Sciatic nerve (tissue), 2 donors: ENCODE data around the gene COL8A2. TPM values are rescaled to one million over a fixed set of nuclear protein-coding genes. Genes with fewer than 3 reads are reported as not detected.

Source experiments
- ATAC-seq: fragments of 200-7000 bp; cut with Tn5 transposase; one replicate; pipeline ENCODE4 v1.9.1; 2020; ENCODE audit warnings: mild to moderate bottlenecking, moderate library complexity
- DNase-seq: peaks from one replicate; pipeline ENCODE4 v3.0.0-alpha.2; 2020; ENCODE audit warnings: low spot score
- intact Hi-C: fragments of 100-400 bp; cut with DNase I; formaldehyde crosslinking; loops from one replicate; pipeline ENCODE4 v1.14.2; 2022
- total RNA-seq: library from RNA; stranded (reverse); fragmentation: NEBNext Ultra II Directional; extraction: Animal tissue kit (Norgen Biotek cat#: 25700); gene quantifications from one replicate; pipeline ENCODE4 v1.2.1, GENCODE V29; 2021
- donor health status: DM: no; HTN: no; CAD: no.
- donor health status: DM: no; HTN: no; CAD: no.

COL8A2 gene
- total RNA-seq, 1 donor from 2014 or later, result 47.3 TPM

DNA sequence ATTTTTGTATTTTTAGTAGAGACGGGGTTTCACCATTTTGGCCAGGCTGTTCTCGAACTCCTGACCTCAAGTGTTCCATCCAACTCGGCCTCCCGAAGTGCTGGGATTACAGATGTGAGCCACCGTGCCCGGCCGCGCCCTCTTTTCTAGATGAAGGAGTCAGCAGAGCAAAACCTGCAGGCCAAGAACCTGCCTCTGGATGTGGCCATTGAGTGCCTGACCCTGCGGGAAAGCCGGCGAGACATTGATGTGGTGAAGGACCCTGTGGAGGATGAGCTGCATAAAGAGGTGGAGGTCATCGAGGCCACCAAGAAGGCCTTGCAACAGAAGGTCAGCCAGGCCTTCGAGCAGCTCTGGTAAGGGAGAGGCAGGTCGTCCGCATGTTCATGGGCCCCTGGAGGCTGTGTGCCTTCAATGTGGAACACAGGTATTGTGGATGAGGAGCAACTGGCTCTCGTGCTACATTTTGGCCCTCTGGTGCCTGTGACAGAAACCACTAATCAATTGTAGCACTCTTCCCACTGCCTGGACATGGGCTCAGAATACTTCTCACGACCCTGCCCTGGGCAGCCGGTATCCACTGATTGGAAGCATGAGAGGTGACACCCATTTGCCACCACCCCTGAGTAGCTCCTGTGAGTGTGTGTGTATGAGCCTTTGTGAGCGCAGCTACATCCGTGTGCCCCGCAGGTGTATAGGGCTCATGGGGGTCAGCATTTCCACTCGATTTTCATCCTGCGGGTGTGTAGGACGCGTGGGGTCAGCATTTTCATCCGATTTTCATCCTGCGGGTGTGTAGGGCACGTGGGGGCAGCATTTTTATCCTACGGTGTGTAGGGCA, 39.1 kb downstream of the COL8A2 start:
- DNase-seq (no peak), ATAC-seq (no peak)
- intact Hi-C loops, result no loop called here

DNA sequence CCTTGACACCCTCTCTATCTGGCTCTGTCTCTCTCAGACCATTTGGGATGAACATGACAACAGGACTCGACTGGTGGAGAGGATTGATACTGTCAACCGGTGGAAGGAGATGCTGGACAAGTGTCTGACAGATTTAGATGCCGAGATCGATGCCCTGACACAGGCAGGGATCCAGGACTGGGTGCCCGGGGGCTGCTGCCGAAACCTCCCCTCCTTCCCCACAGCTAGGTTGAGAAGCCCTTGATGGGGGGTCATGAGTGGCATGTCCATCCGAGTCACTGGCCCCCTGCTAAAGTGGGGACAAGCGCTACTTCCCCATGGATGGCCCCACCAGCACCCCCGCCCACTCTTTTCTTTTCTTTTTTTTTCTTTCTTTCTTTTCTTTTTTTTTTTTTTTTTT, 39.9 kb downstream of the COL8A2 start:
- ATAC-seq (no peak), DNase-seq (no peak)
- intact Hi-C loops, result no loop called here

DNA sequence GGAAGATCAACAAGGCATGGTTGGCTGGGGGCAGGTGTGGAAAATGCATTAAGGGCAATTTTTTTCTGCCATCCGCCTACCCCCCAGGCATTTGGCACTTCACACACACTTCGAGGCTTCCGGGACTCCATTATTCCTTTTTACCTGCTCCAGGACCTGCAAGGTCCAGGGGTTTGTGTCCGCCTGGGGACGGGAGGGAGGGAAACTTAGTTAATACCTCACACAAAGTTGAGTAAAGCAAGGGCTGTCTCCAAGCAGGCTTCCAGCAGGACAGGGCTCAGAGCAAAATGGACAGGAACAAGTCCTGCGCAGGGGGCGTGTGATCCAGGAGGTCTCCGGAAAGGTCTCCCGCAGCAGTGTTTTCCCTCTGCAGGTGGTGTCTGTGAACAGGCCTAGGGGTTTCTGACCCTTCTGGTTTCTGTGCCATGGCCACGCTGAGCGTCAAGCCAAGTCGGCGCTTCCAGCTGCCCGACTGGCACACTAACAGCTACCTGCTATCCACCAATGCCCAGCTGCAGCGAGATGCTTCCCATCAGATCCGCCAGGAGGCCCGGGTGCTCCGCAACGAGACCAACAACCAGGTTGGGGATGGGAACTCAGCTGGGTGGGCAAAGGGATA, 40.4 kb downstream of the COL8A2 start:
- intact Hi-C loops, result no loop called here
- DNase-seq, result no peak
- ATAC-seq, result no peak

DNA sequence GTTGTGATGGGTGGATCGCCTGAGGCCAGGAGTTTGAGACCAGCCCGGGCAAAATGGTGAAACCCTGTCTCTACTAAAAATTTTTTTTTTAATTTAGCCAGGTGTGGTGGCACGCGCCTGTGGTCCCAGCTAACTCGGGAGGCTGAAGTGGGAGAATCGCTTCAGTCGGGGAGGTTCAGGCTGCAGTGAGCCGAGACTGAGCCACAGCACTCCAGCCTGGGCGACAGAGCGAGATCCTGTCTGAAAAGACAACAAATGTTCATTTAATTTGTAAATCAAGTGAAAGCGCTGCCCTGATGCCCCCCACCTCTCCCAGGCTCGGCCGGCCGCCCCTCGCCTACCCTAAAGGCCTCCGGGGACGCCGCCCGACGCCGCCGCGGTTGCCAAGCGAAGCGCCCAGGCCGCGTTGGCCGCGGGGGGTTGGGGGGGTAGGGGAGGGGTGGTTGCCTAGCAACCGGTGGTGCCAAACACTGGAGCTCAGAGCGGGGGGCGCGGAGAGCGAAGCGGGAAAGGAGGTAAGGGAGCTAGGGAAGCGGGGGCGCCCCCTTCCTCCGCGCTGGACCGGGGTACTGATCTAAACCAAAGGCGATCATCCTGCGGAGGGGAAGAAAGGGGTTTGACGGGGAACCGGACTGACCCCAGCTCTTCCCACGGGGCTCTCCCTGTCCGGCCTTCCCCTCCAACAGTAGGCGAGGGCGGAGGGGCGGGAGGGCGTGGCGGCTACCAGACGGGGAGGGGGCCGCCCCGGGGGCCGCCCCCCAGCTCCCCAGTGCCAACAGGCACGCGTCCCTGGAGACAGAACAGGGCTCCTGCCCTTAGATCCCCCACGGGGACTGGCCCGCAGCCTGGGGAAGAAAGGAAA, 41.2 kb downstream of the COL8A2 start, which contains the start of gene TEKT2:
TSS of gene TEKT2 (plus strand) at position 460 of the 862 bp plus-strand sequence. CDS start 828 bp downstream, outside the sequence.
- ATAC-seq, result no peak
- peak; percentile 69 for DNase-seq
- intact Hi-C loops, result no loop called here

DNA sequence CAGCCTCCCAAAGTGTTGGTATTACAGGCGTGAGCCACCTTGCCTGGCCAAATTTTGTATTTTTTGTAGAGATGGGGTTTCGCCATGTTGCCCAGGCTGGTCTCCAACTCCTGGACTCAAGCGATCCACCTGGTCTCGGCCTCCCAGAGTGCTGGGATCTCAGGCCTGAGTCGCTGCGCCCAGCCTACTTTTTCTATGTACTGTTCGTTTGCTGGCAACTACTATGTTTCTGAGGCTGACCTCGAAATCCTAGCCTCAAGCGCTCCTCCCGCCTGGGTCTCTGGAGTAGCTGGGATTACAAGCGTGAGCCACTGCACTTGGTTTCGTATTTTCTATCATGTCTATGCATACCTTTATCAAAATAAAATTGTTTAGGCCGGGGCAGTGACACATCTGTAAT, 41.8 kb downstream of the COL8A2 start:
- intact Hi-C loops, result no loop called here
- DNase-seq, result no peak
- ATAC-seq, result no peak

DNA sequence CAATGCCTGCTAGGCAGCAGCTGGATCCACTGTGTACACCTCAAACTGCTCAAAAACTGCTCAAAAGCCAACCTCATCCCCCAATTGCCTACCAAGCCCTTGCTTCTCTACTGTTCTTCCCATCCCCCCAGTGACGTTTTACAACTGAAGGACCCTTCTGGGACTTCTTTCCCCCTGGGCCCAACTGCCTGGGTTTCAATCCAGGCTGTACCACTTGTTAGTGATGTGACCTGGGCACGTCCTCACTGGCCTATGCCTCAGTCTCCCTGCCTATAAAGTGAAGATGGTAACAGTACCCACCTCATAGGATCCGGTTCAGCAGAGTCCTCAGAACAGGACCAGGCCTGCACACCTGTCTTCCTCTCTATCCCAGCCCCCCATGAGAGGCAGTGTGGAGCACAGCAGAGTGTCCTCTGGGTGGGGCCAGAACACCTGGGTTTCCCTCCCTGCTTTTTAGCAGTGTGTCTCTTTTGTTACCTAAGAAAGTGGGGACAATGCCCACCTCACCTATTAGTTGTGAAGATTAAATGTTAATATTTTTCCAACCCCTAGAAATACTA, 43.0 kb downstream of the COL8A2 start:
- ATAC-seq, result no peak
- no peak for DNase-seq
- intact Hi-C loops, result no loop called here

DNA sequence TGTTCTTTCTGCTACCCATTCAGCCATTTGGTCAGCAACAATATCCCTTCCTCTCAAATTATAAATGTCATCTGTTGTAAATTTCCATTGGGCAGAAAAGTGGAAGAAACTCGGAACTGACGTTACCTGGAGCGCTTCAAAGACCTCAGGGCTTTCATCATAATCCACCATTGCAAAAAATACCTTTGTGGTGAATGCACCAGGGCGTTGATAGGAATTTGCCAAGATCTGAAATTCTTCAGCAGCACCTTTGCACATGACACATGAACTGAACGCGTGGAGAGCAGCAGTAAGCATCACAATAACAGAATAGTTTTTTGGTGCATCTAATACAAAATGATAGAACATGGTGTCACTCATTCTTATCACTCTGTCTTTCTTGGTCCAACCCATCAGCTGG, 44.2 kb downstream of the COL8A2 start:
- DNase-seq (no peak), ATAC-seq (no peak)
- intact Hi-C loops, result no loop called here

DNA sequence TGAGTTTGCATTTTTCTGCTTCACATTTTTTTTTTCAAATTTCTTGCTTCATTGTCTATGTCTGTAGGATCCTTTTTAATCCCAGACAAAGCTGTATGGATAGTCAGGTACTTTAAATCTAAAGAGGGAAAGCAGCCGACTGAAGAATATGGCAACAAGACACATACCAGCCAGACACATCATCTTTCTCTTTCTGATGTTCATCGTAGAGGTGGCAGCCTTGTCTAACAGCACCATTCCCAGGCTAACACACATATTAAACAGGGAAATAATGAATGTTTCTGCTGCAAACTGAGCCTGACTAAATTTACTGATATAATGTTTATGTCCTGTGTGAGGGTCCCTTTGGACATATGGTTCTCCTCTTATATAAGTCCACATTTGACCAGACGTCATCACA, 44.8 kb downstream of the COL8A2 start:
- no peak for ATAC-seq
- no peak for DNase-seq
- intact Hi-C loops, result no loop called here

DNA sequence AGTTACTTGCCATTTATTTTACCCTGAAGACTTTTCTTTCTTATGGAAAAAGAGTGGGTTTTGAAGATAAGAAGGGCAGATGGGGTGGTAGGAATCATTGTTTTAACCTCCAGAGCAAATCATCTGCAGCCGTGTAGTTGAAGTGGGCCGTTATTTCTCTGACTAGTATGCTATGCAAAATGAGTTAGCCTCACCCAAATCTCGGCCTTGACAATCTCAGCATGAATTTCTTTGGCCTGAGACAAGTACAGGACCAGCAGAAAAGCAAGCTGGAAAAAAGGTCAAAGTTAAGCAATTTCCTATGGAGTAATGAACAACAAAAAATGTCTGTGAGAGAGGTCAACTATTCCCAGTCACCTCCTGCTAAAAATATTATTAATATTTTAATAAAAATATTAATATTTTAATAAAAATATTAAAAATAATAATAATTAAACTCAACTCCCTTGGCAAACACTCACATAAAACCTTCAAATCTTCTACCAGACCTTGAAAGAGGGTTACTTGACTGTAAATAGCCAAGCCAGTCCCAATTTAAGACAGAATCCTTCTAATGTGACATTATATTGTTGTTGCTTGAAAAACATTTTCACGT, 47.9 kb downstream of the COL8A2 start:
- DNase-seq (no peak), ATAC-seq (no peak)
- intact Hi-C loops, result no loop called here

DNA sequence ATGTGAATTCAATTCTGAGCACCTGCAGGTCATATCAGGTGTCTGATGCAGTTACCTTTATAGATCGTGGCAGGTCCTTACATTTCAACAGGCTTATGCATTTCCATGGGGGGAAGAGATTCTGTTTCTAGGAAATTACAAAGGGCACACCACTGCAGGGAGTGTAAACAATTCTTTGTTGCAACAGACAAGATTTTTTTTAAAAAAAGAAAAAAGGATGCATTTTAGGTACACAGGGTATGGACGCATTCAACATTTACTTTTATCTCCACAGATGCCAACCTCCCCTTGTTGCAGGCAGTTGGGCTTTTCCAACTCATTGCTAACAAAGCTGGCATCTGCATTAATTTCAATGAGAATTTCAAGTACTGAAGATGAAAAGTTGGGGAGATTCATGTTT, 54.7 kb downstream of the COL8A2 start:
- intact Hi-C loops, result no loop called here
- DNase-seq (no peak), ATAC-seq (no peak)

DNA sequence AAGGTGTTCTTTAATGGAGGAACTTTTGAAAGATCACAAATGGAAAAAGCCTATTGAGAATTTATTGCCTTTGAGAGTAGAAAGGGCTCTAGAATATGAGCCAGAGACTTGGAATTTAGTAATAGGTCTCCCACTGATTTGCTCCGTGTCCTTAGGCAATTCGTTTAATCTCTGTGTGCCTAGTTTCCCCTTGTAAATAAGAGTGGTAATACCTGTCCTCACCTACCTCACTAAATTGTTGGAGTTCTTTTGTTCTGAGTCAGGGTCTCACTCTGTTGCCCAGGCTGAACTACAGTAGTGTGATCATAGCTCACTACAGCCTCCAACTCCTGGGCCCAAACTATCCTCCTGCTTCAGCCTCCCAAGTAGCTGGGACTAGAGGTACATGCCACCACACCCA, 56.2 kb downstream of the COL8A2 start:
- DNase-seq, result no peak
- intact Hi-C loops, result no loop called here
- ATAC-seq, result no peak

DNA sequence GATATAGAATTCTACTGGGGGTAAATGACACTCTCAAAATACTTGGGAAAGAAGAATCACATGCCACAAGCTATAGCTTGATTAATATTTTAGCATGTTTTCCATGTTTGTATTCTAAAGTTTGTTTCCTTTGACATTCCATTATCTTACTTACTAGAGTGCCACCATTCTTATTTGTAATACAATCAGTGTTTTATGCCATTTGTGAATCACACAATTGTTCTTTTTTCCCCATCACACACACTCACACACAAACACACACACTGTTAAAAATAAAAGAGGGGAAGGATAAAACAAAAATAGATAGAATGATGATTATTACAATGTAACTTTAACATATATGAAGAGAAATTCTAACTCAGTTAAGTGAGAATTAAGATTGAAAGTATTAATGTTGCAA, 57.2 kb downstream of the COL8A2 start:
- ATAC-seq (no peak), DNase-seq (no peak)
- intact Hi-C loops, result no loop called here

DNA sequence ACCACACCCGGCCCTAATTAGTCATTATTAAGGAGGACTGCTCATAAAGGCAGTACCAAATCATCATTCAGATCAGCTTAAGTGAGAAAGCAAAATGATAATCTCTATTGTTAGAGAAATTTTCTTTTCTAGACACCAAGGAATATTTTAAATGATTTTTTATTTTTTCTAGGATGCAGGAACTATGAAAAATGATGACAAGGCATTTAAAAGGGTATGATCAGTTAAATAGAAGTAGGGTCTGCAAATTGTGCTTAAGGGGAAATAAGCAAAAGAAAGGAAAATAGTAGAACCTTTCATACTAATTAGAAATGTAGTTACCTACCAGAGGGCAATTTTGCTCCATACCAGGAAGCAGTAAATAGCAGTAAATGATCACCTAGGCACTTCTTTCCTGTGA, 62.7 kb downstream of the COL8A2 start:
- intact Hi-C loops, result no loop called here
- no peak for DNase-seq
- no peak for ATAC-seq

DNA sequence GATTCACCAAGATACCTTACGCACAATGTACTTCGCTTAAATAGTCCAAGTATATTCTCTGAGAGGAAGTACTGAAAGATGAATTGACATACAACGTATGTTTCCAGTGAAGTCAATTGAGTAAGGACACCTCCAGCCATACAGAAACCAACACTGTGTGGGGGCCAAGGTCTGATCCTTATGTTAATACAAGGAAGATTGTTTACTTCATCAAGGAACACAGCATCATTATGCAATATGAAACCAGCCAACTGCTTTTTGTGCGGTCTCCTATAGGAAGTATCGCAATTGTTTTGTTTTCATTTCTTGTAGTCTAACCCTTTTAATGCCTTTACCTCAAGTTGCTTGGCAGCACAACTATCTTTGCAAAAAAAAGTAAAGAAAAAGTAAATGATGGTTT, 69.3 kb downstream of the COL8A2 start:
- no peak for ATAC-seq
- no peak for DNase-seq
- intact Hi-C loops, result no loop called here

DNA sequence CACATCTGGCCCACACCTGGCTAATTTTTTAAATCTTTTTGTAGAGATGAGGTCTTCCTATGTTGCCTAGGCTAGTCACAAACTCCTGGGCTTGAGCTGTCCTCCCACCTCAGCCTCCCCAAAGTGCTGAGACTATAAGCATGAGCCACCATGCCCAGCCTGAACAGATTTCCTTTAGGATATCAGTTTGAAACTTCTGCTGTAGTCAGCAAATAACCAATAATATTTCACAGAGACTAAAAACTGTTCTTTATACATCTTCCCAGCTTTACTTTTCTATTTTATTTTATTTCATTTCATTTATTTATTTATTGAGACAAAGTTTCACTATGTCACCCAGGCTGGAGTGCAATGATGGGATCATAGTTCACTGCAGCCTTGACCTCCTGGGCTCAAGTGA, 71.0 kb downstream of the COL8A2 start:
- ATAC-seq (no peak), DNase-seq (no peak)
- intact Hi-C loops, result no loop called here

DNA sequence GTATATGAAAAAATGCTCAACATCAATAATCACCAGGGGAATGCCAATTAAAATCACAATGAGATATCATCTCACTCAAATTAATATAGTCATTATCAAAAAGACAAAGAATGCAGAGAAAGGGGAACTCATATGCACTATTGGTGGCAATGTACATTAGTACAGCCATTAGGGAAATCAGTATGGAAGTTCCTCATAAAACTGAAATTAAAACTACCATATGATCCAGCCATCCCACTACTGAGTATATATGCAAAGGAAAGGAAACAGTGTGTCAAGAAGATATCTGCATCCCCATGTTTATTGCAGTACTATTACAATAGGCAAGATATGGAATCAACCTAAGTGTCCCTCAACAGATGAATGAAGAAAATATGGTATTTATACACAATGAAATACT, 73.2 kb downstream of the COL8A2 start:
- DNase-seq (no peak), ATAC-seq (no peak)
- intact Hi-C loops, result no loop called here
